Keratinocyte (primary cell): ENCODE measurements around the gene PCDHB6.
"Not testable (repeated sequence)": the region's sequence is repeated elsewhere in the genome, so short reads cannot be mapped to it uniquely, and the experiment has no call there.

Source experiments
- CTCF ChIP-seq, 3 experiments: IDR thresholded peaks in 1 of 3; conservative IDR thresholded peaks in 1 of 3; optimal IDR thresholded peaks in 1 of 3; 2 replicates in 2 of 3; 3 replicates in 1 of 3; pipeline versions ENCODE3 to v1.5.1; 2011; ENCODE audit warnings: low read length in 3 of 3, mild to moderate bottlenecking in 3 of 3, moderate library complexity in 2 of 3, control low read depth in 1 of 3, inconsistent platforms in 1 of 3; ENCODE audit not compliant: insufficient read depth in 2 of 3; ENCODE audit errors: extremely low read depth in 1 of 3
- EZH2 ChIP-seq: IDR thresholded peaks from one replicate; pipeline ENCODE4 v1.6.1; 2012; ENCODE audit warnings: inconsistent platforms, mild to moderate bottlenecking, low read length, moderate library complexity

- TF ChIP-seq CTCF (optimal IDR thresholded peaks at IDR 0.05 in 1 of 3, IDR thresholded peaks at IDR 0.05 in 1 of 3, conservative IDR thresholded peaks at IDR 0.05 in 1 of 3; ENCODE audit: extremely low read depth in 1 of 3, insufficient read depth in 2 of 3, low read length in 3 of 3); EZH2: not testable (repeated sequence)
These were observed 39.3 kb downstream of the PCDHB6 start for GRCh38 chr5:141189131-141189530.
